Activated T-cell treated with anti-CD3 and anti-CD28 coated beads, Interleukin-2, amount 50 U/mL, for 48 hours (primary cell): ENCODE measurements around the gene BCAR3.
"Not testable (repeated sequence)": the region's sequence is repeated elsewhere in the genome, so short reads cannot be mapped to it uniquely, and the experiment has no call there.

Source experiments
- DNase-seq, 2 experiments: peaks; one replicate each; pipeline ENCODE4 v3.0.0-alpha.2; 2020

Gene BCAR3

DNA sequence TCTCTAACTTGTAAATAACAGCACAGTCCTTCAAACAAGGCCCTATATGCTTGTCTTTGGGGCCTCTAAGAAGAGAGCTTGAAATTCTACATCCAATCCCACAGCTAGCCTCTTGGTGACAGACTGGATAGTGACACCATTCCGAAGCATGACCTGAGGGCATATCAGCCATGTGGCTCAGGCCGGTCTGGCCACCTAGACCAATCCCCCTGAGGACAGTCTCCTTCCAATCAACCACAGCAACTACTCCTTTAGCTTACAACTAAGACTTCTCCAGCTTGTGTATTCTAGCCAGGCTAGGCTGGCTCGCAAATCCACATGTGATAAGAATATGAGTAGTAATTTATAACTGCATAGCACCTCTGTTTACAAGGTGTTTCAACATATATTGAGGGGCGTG is 14.0 kb downstream of the BCAR3 start:
- DNase-seq = no peak

DNA sequence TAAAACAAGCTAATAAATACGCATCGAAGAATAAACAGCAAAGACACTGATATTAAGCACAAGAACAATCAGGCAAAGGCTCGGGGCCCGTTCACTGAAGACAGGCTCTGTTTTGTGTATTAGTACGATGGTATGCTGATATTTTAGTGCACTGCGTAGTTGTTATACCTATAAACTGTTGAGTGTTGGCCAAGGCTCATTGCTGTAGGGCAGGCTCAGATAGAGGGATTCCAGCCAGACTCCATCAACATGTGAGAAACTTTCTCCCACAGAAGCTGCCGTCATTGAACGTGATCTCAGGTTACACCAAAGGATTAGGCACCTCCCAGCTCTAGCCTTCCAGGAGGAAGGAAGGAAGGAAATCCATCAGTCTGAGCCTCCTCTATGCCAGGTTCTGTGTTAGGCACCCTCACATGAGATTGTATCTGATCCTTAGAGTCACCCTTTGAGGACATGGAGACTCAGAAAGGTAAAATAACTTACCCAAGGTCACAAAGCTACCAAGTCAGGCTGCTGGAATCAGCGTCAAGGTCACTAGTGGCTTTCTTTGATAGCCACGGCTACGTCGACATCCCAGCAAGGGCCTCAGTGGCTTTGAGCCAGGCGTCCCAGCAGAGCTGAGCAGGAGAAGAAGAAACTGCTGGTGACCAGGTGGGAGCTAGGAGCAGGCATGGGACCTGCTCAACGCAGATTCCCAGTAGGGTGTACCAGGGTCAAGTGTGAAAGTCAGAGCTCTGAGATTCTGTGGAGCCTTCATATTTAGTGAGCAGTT is 14.8 kb downstream of the BCAR3 start:
- DNase-seq = no peak

DNA sequence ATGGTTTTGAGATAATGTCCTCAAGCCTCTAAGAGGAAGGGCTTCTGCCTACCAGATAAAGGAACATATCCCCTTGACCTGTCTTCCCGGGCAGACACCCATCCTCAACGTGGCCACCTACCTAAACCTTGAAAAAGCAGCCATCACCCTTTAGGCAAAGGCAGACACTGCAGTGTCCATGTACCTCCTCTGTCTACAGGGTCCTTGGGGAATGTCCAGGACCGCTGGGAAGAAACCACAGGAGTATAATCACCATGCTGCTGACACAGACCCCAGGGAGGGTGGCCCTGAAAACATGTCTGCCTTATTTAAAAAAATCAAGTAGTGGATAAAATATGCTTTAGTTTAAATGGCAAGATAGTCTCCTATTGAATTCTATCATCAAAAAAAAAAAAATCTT is 16.6 kb downstream of the BCAR3 start:
- DNase-seq = no peak

GRCh38 chr1:93663208-93663614 is 18.4 kb downstream of the BCAR3 start:
- DNase-seq = no peak

GRCh38 chr1:93662481-93663207 is 19.0 kb downstream of the BCAR3 start:
- DNase-seq = no peak

GRCh38 chr1:93661829-93662474 is 19.7 kb downstream of the BCAR3 start:
- DNase-seq = no peak

GRCh38 chr1:93661341-93661740 is 20.3 kb downstream of the BCAR3 start:
- not testable (repeated sequence) for DNase-seq

GRCh38 chr1:93659822-93660503 is 21.7 kb downstream of the BCAR3 start:
- no peak for DNase-seq

DNA sequence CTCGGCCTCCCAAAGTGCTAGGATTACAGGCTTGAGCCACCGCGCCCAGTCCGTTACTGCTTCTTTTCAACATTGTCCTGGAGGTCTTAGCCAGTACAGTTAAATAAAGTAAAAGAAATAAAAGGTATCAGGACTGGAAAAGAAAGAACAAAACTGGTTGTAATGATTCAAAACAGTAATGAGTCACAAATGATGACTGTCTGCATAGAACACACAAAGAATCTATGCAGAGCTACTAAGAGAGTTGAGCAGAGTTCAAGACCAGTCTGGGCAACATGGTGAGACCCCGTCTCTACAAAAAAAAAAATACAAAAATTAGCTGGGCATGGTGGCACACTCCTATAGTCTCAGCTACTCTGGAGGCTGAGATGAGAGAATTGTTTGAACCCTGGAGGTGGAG is 23.4 kb downstream of the BCAR3 start:
- no peak for DNase-seq

- no peak for DNase-seq
These were observed 25.1 kb downstream of the BCAR3 start for GRCh38 chr1:93656491-93656890.

DNA sequence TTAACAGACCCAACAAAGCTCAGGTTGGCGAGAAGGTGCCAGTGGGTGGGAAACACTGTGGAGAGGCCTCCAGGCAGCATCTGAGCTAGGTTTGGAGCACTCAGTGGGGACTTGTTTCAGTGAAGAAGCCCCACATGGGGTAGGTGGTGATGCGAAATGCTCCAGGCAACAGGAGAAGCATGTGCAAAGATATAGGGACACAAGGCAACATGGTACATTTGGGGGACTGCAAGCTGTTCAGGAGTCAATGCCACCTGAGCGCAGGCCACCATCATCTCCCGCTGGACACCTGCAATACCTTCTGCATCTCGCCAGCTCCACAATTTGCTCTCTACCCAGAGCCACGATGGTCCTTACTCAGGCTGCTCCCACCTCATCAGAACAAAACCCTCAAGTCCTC is 28.0 kb downstream of the BCAR3 start:
- no peak for DNase-seq

DNA sequence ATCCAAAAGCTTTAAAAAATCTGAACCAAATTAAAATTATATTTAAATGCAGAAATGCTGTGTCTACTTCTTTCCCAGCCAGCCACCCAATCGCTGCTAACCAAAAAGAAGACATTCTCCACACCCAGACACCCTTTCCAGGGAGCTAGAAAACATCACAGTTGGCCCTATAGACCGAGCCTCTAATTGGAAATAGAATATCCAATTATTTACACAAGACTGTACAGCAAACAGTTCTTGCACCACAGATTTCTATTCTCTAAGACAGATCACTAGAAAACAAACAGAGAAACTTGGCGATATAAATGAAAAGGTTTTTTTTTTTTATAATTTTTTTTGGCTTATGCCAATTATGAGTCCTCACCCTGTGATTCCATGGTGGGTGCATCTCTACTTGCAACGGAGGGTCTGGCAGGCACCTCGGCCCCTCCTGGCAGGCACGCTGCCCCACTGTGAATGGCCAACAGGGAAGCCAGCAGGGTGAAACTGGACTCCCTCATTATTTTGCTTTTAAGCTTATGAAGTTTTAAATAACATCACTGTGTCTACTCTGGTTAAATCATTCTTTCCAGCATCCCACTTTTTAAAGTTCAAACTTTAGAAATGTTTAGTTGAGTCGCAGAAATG is 29.2 kb downstream of the BCAR3 start:
- DNase-seq = no peak

DNA sequence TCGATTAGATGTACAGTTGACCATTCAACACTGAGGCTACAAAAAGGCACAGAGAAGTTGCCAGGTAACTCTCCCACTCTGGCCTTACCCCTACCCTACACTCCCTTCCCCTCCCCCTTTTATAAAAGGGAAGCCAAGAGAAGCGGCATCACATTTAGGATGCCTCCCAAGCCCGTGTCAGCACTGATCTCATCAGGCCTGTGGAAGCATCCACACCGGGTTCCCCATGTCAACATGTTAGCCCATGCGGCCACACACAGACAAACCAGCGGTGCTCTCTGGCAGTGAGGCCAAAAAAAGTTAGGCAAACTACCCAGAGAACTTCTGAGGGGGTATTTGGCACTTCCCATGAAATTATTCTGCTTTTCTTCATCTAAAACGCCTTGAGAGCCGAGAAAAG is 29.9 kb downstream of the BCAR3 start:
- no peak for DNase-seq

DNA sequence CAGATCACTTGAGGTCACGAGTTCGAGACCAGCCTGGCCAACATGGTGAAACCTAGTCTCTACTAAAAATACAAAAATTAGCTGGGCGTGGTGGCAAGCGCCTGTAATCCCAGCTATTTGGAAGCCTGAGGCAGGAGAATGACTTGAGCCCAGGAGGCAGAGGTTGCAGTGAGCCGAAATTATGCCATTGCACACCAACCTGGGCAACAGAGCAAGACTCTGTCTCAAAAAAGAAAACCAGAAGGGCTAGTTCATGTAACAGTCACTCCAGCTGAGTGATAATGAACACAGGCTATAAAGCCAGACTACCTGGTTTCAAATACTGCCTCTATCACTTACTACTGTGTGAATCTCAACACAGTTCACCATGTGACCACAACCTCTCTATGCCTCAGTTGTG is 31.5 kb downstream of the BCAR3 start:
- not testable (repeated sequence) for DNase-seq

DNA sequence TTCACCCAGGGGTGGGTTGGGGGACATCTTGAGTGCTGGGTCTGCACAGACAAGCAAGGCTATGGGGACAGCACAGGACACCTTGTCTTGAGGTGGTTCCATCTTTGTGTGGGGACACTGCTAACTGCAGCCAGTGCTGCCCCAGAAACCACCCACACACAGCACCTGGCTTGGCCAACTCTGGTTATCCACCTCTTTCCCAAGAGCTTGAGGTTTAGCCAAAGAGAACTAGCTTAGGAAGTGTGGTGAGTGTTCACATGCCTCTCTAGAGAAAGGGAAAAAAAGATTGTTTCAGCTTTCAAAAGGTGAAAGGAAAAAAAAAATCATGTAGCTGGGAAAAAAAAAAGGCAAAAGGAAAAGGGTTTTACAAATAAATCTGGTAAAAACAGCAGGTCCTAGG is 32.4 kb downstream of the BCAR3 start:
- DNase-seq = no peak

GRCh38 chr1:93648656-93649055 is 33.0 kb downstream of the BCAR3 start:
- DNase-seq = no peak

DNA sequence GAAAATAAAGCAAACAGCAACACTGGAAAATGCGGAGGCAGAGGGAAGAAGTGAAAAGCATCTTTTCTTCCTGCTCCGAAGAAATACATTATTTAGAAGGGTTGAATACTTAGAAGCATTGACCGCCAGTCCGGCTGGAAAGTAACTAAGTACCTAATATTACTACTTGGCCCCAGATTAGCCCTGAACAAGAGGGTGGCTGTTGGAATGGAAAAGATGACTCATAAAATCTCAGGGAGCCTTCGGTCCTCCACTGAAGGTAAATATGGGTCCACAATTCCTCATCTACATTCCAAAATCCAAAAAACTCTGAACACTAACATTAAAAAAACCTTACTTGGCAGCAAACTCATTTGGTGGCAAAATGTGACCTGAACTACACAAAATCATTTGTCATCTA is 40.1 kb downstream of the BCAR3 start:
- no peak for DNase-seq

DNA sequence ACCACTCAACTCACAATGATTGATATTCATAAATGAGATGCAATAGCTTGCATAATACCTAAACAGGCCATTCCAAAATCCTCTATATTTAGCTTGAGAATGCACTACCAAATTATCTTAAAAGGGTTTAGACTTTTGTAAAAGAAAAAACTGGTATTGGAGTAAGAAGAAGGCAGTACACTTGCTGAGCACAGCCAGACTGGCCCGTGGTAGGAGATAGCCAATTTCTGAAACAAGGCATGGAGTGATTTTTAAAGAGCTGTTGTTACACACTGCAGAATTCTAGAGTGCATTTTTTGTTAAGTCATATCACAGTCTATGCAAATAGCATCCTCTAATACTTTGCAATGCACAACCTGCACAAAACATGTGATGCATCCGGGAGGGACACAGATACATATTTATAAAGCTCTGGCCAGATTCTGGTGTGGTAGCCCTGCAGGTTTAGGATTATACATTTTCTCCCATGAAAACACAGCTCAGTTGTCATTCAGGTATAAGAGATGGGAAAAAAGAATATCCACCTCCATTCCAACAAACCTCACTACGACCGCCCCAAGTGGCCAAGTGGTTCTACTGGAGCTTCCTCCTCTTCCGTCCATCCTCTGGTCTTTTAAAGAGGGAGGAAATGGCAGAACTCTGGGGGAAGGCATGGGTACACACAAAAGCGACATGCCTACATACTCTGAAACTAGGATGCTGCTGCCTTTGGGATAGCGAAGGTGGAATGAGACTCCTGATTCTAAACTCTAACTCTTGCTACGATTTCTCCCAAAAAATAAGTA is 40.8 kb downstream of the BCAR3 start:
- no peak for DNase-seq

DNA sequence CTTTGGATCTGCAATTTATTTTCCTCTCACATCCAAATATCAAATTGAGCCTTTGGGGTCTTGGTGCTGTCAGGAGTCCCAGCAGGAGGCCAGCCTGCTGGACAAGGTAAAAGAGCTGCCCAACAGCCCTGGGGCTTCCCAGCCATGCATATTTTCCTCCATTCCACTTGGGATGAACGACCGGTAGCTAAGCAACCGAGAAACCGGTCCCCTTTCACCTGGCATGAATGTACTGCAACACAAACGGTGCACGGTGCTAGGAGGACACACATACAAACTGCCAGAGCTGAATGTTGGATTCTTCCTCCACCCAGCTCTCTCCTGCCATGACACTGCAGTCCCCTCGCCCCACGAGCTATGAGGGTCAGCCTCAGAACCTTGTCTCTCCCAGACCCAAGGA is 42.7 kb downstream of the BCAR3 start:
- DNase-seq = no peak

- DNase-seq = no peak
These were observed 43.3 kb downstream of the BCAR3 start for GRCh38 chr1:93638307-93638847.

DNA sequence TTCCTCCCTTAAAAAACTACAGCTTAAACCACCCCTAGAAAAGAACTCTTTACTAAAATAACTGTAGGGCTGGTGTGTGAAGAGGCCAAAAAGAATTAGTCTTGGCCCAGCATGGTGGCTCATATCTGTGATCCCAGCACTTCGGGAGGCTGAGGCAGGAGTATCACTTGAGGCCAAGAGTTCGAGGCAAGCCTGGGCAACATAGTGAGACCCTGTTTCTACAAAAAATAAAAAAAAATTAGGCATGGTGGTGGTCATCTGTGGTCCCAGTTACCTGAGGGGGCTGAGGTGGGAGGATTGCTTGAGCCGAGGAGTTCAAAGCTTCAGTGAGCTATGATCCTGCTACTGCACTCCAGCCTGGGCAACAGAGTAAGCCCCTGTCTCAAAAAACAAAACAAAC is 44.9 kb downstream of the BCAR3 start:
- no peak for DNase-seq
